Measurements from ENCODE around the gene ARMC2.

GRCh38 chr6:108846101-108846500, 2.1 kb upstream of the ARMC2 start:
- no peak for TF ChIP-seq CTCF (conservative IDR thresholded peaks at IDR 0.05; ENCODE audit: low read depth, low read length)
- no peak for TF ChIP-seq EZH2 (IDR thresholded peaks at IDR 0.05; ENCODE audit: borderline replicate concordance, low read depth, low read length, poor library complexity, severe bottlenecking)
